ENCODE results near the gene BSCL2. TPM values are rescaled to one million over a fixed set of nuclear protein-coding genes. Genes with fewer than 3 reads are reported as not detected.
"Not testable (repeated sequence)": the region's sequence is repeated elsewhere in the genome, so short reads cannot be mapped to it uniquely, and the experiment has no call there.

BSCL2 gene
- total RNA-seq, 1 donor from 2014 or later = 65.6 TPM

- no peaks in the 10 kb centered on the region for H3K9me3 ChIP-seq
- H3K4me3 ChIP-seq = peak overlapping the region; percentile 73
- intact Hi-C loops (cut with DNase I) = no loop called here
- peak overlapping the region; percentile 99 for H3K27ac ChIP-seq
- peaks cover 34% of the 10 kb centered on the region for H3K36me3 ChIP-seq
- ATAC-seq (no peak), DNase-seq (peak; percentile 74)
- no peak for TF ChIP-seq CTCF (IDR thresholded peaks at IDR 0.05)
- no peaks in the 10 kb centered on the region for H3K27me3 ChIP-seq
- peaks cover 39% of the 10 kb centered on the region for H3K4me1 ChIP-seq
These were observed 1.6 kb upstream of the BSCL2 start for GRCh38 chr11:62708793-62709192.

- peak overlapping the region; percentile 73 for H3K4me3 ChIP-seq
These were observed 1.2 kb upstream of the BSCL2 start for GRCh38 chr11:62708392-62708791.

GRCh38 chr11:62706850-62707247, 375 bp downstream of the BSCL2 start:
- Histone ChIP-seq H3K4me1 (peaks cover 39% of the 10 kb centered on the region), H3K27ac (peak overlapping the region; percentile 95), H3K9me3 (no peaks in the 10 kb centered on the region), H3K4me3 (peak overlapping the region; percentile 92), H3K36me3 (peaks cover 16% of the 10 kb centered on the region), H3K27me3 (no peaks in the 10 kb centered on the region)
- intact Hi-C loops (cut with DNase I) = no loop called here
- ATAC-seq (no peak), DNase-seq (no peak)
- no peak for TF ChIP-seq CTCF (IDR thresholded peaks at IDR 0.05)

More at GRCh38 chr11:62708392-62708791, 1.2 kb upstream of the BSCL2 start:
- ATAC-seq = no peak
- Histone ChIP-seq H3K36me3 (peaks cover 30% of the 10 kb centered on the region), H3K4me1 (peaks cover 39% of the 10 kb centered on the region), H3K27me3 (no peaks in the 10 kb centered on the region), H3K9me3 (no peaks in the 10 kb centered on the region), H3K27ac (peak overlapping the region; percentile 99)
- intact Hi-C loops (cut with DNase I) = no loop called here
- DNase-seq = peak; percentile 43
- TF ChIP-seq CTCF (IDR thresholded peaks at IDR 0.05) = no peak

- peak; percentile 98 for DNase-seq
- H3K36me3 ChIP-seq = peaks cover 15% of the 10 kb centered on the region
- intact Hi-C loops (cut with DNase I) = no loop called here
- peak overlapping the region; percentile 92 for H3K4me3 ChIP-seq
- H3K9me3 ChIP-seq = no peaks in the 10 kb centered on the region
- peaks cover 39% of the 10 kb centered on the region for H3K4me1 ChIP-seq
- ATAC-seq = peak; percentile 90
- H3K27ac ChIP-seq = peak overlapping the region; percentile 95
- TF ChIP-seq CTCF (IDR thresholded peaks at IDR 0.05) = no peak
- no peaks in the 10 kb centered on the region for H3K27me3 ChIP-seq
These were observed 1.1 kb downstream of the BSCL2 start for GRCh38 chr11:62705880-62706849.

GRCh38 chr11:62705413-62705812, 1.8 kb downstream of the BSCL2 start:
- Histone ChIP-seq H3K4me1 (peaks cover 36% of the 10 kb centered on the region), H3K27me3 (no peaks in the 10 kb centered on the region), H3K9me3 (no peaks in the 10 kb centered on the region), H3K36me3 (peaks cover 15% of the 10 kb centered on the region), H3K4me3 (peak overlapping the region; percentile 92), H3K27ac (peak overlapping the region; percentile 95)
- intact Hi-C loops (cut with DNase I) = no loop called here
- DNase-seq (peak; percentile 63), ATAC-seq (no peak)
- no peak for TF ChIP-seq CTCF (IDR thresholded peaks at IDR 0.05)

GRCh38 chr11:62703921-62704320, 3.3 kb downstream of the BSCL2 start:
- intact Hi-C loops (cut with DNase I); H3K27me3 ChIP-seq; H3K4me3 ChIP-seq; ATAC-seq; H3K27ac ChIP-seq; H3K9me3 ChIP-seq: not testable (repeated sequence)
- Histone ChIP-seq H3K4me1 (peaks cover 29% of the 10 kb centered on the region), H3K36me3 (peaks cover 13% of the 10 kb centered on the region)
- peak; percentile 63 for DNase-seq

Measured in upper lobe of right lung (tissue), 1 donor.